A673 (cell line): ENCODE results near the gene CENPV. TPM values are rescaled to one million over a fixed set of nuclear protein-coding genes. Genes with fewer than 3 reads are reported as not detected.

ENCODE experiments used
- BruUV-seq: library from RNA; stranded (reverse); fragments of 400-500 nt; replicated peaks from 2 replicates; lab custom pipeline; 2021; lab: Mats Ljungman, UMichigan
- CTCF ChIA-PET: fragments of 300-600 bp; sonication (Branson Sonifier 250); formaldehyde crosslinking; loops from one replicate; lab custom pipeline; 2022; ENCODE audit warnings: antibody characterized with exemption; lab: Charles Lee
- POLR2A ChIA-PET: fragments of 300-600 bp; sonication (Branson Sonifier 250); formaldehyde crosslinking; loops from one replicate; lab custom pipeline; 2022; ENCODE audit warnings: antibody characterized with exemption; ENCODE audit not compliant: low non-redundant PET; lab: Charles Lee
- DNase-seq: peaks from one replicate; pipeline ENCODE4 v3.0.0-alpha.2; 2015; ENCODE audit warnings: low spot score
- H3K27ac ChIP-seq: fragments of 200-600 bp; sonication (generic); 2 replicates; pipeline ENCODE4 v1.5.1; 2016; ENCODE audit warnings: mixed run types, low read depth, mild to moderate bottlenecking, mixed read lengths, antibody characterized with exemption, low read length; ENCODE audit not compliant: poor library complexity, severe bottlenecking
- H3K27me3 ChIP-seq: fragments of 200-600 bp; sonication (generic); replicated peaks from 2 replicates; pipeline ENCODE4 v1.6.1; 2017; ENCODE audit warnings: mixed run types, low read depth, mild to moderate bottlenecking, mixed read lengths, antibody characterized with exemption, low read length; ENCODE audit not compliant: insufficient read depth, poor library complexity
- H3K36me3 ChIP-seq: fragments of 200-600 bp; sonication (generic); 2 replicates; pipeline ENCODE4 v1.6.1; 2016; ENCODE audit warnings: mixed run types, mild to moderate bottlenecking, mixed read lengths, antibody characterized with exemption, low read length; ENCODE audit not compliant: insufficient read depth, poor library complexity, severe bottlenecking
- H3K4me1 ChIP-seq: fragments of 200-600 bp; sonication (generic); 2 replicates; pipeline ENCODE4 v1.6.1; 2017; ENCODE audit warnings: mixed run types, mild to moderate bottlenecking, mixed read lengths, antibody characterized with exemption, low read length; ENCODE audit not compliant: insufficient read depth, poor library complexity, severe bottlenecking
- H3K4me3 ChIP-seq: fragments of 200-600 bp; sonication (generic); 2 replicates; pipeline ENCODE4 v1.5.1; 2016; ENCODE audit warnings: low read depth, mixed run types, mild to moderate bottlenecking, mixed read lengths, low read length; ENCODE audit not compliant: poor library complexity, severe bottlenecking
- H3K9me3 ChIP-seq: fragments of 200-600 bp; sonication (generic); 2 replicates; pipeline ENCODE4 v1.6.1; 2016; ENCODE audit warnings: mixed run types, low read depth, mild to moderate bottlenecking, mixed read lengths, antibody characterized with exemption, low read length; ENCODE audit not compliant: poor library complexity, severe bottlenecking
- EZH2 ChIP-seq: fragments of 200-600 bp; sonication (generic); IDR thresholded peaks from 2 replicates; pipeline ENCODE4 v1.6.1; 2017; ENCODE audit warnings: borderline replicate concordance, low read depth, mild to moderate bottlenecking, mixed read lengths, antibody characterized with exemption, low read length; ENCODE audit not compliant: poor library complexity, severe bottlenecking
- intact Hi-C: fragments of 100-400 bp; cut with micrococcal nuclease; formaldehyde crosslinking; loops from one replicate; pipeline ENCODE4 v1.10.0; 2022; ENCODE audit not compliant: unreplicated experiment
- total RNA-seq: library from RNA; stranded (reverse); gene quantifications from 2 replicates; pipeline ENCODE4 v1.2.3, GENCODE V29; 2021
- TF ChIP-seq, protein P1 (sequence below): fragments of 300-800, 200-600 bp; sonication (generic); conservative IDR thresholded peaks from 2 replicates; pipeline ENCODE4 v1.5.1; 2017; ENCODE audit warnings: low read depth, mild to moderate bottlenecking, antibody characterized with exemption, low read length, moderate library complexity, mixed read lengths

CENPV gene
- total RNA-seq, 1 experiment from 2014 or later = 147 TPM

GRCh38 chr17:16351831-16352230, 1.4 kb downstream of the CENPV start:
- Histone ChIP-seq H3K27me3 (no peaks in the 10 kb centered on the region), H3K9me3 (no peaks in the 10 kb centered on the region), H3K36me3 (peaks cover 29% of the 10 kb centered on the region), H3K27ac (peak overlapping the region; percentile 81), H3K4me3 (peak overlapping the region; percentile 63), H3K4me1 (peaks cover 6% of the 10 kb centered on the region)
- ChIA-PET POLR2A (no interaction called here), CTCF (interaction anchor here (1.5 kb wide), 1 partner anchor 12 kb away, joined by 16 read pairs; no protein-coding TSS in a partner anchor)
- intact Hi-C loops = no loop called here
- BruUV-seq = no TSS peak
- DNase-seq = no peak
- TF ChIP-seq, protein P1, sequence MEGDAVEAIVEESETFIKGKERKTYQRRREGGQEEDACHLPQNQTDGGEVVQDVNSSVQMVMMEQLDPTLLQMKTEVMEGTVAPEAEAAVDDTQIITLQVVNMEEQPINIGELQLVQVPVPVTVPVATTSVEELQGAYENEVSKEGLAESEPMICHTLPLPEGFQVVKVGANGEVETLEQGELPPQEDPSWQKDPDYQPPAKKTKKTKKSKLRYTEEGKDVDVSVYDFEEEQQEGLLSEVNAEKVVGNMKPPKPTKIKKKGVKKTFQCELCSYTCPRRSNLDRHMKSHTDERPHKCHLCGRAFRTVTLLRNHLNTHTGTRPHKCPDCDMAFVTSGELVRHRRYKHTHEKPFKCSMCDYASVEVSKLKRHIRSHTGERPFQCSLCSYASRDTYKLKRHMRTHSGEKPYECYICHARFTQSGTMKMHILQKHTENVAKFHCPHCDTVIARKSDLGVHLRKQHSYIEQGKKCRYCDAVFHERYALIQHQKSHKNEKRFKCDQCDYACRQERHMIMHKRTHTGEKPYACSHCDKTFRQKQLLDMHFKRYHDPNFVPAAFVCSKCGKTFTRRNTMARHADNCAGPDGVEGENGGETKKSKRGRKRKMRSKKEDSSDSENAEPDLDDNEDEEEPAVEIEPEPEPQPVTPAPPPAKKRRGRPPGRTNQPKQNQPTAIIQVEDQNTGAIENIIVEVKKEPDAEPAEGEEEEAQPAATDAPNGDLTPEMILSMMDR = no peak
- TF ChIP-seq EZH2 = no peak

DNA sequence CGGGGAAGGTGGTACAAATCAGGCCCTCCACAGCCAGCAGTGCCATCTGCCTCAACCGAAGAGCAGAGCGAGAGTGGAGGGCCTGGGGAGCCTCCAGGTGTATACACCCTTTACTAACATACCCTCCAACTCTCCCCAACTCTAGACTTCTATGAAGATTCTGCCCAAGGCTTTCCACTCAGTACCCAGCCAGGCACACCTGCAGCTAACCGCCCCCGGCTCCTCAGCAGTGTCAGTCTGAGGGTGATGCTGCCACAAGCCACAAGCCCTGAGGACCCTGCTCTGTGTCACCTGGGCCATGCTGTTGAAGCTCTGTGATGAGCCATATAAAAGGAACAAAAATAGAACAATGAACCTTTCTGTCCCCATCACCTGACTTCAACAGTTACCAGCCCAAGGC, 3.8 kb downstream of the CENPV start:
- Histone ChIP-seq H3K27ac (no peak overlapping the region), H3K36me3 (peaks cover 30% of the 10 kb centered on the region), H3K4me3 (no peak overlapping the region), H3K9me3 (no peaks in the 10 kb centered on the region), H3K27me3 (no peaks in the 10 kb centered on the region), H3K4me1 (peaks cover 6% of the 10 kb centered on the region)
- ChIA-PET POLR2A (interaction anchor here (0.6 to 0.7 kb wide), 2 partner anchors 35 to 89 kb away, joined by 4 read pairs; no protein-coding TSS in a partner anchor), CTCF (interaction anchor here (0.6 kb wide), 1 partner anchor 176 kb away, joined by 3 read pairs; no protein-coding TSS in a partner anchor)
- no peak for TF ChIP-seq EZH2
- TF ChIP-seq, protein P1 = no peak
- intact Hi-C loops = no loop called here
- no TSS peak for BruUV-seq
- no peak for DNase-seq

DNA sequence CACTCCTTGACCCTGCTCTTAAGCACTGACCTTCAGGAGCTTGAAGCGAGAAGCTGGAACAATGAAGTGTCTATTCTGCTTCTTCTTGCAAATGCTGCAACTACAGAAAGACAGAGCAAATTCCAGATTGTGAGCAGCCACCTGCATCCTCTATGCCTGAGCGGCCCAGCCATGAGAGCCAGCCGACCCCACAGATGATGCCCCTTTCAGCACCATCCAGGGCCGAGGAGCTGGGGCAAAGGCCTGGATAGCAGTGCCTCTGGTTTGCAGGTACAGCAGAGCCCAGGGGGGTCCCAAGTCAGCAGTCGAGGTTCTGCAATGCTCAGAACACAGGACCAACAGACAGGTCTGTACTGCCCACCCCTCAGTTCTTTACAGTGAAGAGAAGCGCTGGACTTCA, 4.7 kb downstream of the CENPV start:
- peaks cover 36% of the 10 kb centered on the region for H3K36me3 ChIP-seq
- ChIA-PET POLR2A (no interaction called here), CTCF (no interaction called here)
- no TSS peak for BruUV-seq
- no peaks in the 10 kb centered on the region for H3K27me3 ChIP-seq
- intact Hi-C loops = no loop called here
- H3K9me3 ChIP-seq = no peaks in the 10 kb centered on the region
- no peak for DNase-seq
- TF ChIP-seq EZH2 = no peak
- TF ChIP-seq, protein P1 = no peak
- H3K4me3 ChIP-seq = no peak overlapping the region
- H3K4me1 ChIP-seq = peaks cover 6% of the 10 kb centered on the region
- H3K27ac ChIP-seq = no peak overlapping the region
